Mammary epithelial cell (primary cell): ENCODE data around the gene HYAL2.
A peak's percentile ranks its signal among the peaks of the same experiment; 100 is the strongest.

Source experiments
- CTCF ChIP-seq, 2 donors: IDR thresholded peaks in 1 of 2; conservative IDR thresholded peaks in 1 of 2; 2 replicates each; pipeline ENCODE4 v1.5.1; 2011 to 2012; ENCODE audit warnings: inconsistent platforms in 2 of 2, low read length in 2 of 2, mild to moderate bottlenecking in 2 of 2, control low read depth in 1 of 2, low read depth in 1 of 2; ENCODE audit not compliant: insufficient read depth in 1 of 2; ENCODE audit errors: extremely low read depth in 1 of 2
- EZH2 ChIP-seq: IDR thresholded peaks from 2 replicates; pipeline ENCODE4 v1.6.1; 2012; ENCODE audit warnings: low read length, inconsistent platforms, borderline replicate concordance

DNA sequence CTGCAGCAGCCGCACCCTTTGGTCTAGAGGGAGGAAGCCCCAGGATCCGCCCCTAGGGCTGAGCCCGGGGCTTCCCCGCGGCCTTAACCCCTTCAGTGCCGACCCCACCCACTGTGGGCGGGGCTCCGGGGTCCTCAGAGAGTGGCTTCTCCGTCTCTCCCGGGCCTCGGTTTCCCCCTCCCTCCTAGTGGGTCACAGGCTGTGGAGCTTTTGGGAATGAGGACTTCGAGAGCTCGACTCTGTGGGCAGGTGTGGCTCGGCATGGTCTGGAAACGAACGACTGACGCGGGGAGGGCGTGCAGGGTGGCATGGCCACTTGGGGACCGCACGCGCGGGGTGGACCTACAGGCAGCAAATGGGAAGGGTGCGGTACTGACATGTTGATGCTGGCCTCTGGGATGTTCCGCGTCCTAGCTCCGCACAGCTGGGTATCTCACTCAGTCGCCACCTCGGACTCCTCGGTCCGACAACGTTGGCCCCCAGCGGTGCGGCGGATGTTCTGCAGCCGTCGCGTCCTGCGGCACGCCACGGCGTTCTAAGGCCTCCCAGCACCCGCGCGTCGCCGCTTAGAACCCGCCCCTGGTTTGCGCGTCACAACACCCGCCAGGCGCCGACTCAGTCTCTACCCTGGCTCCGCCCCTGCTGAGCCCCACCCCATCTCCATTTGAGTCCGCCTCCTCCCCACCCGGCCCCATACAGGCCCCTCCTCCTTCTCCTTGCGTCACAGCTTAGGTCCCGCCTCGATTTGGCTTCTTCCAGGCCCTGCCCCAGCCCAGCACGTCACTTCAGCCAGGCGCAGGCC, 23.5 kb downstream of the HYAL2 start, which contains the start of the genes HYAL3 and NAA80:
- peak; percentile 11 to 40 for TF ChIP-seq CTCF (conservative IDR thresholded peaks at IDR 0.05 in 1 of 2, IDR thresholded peaks at IDR 0.05 in 1 of 2; ENCODE audit: extremely low read depth in 1 of 2, insufficient read depth in 1 of 2, low read depth in 1 of 2, low read length in 2 of 2)
- no peak for TF ChIP-seq EZH2
